ENCODE data around the gene TNFSF9. TPM values are rescaled to one million over a fixed set of nuclear protein-coding genes. Genes with fewer than 3 reads are reported as not detected.
"Not testable (repeated sequence)": the region's sequence is repeated elsewhere in the genome, so short reads cannot be mapped to it uniquely, and the experiment has no call there.

TNFSF9 gene
- total RNA-seq, 2 donors from 2014 or later: 2.6 TPM; not detected in 1

- intact Hi-C loops (cut with DNase I): no loop called here
- no peak overlapping the region for H3K27ac ChIP-seq
Observed at GRCh38 chr19:6543866-6544347, 13.1 kb downstream of the TNFSF9 start.

GRCh38 chr19:6550679-6551078 is 19.9 kb downstream of the TNFSF9 start:
- ATAC-seq; intact Hi-C loops (cut with DNase I): not testable (repeated sequence)
- 58 to 74% methylated on average over 6 of the region's 6 CpGs for WGBS, 2 donors

More at GRCh38 chr19:6543866-6544347, 13.1 kb downstream of the TNFSF9 start:
- 56 to 66% methylated on average over 9 to 11 of the region's 11 CpGs for WGBS, 2 donors
- DNase-seq (no peak), ATAC-seq (no peak)
- no peaks in the 10 kb centered on the region for H3K27me3 ChIP-seq
- no peaks in the 10 kb centered on the region for H3K9me3 ChIP-seq
- H3K36me3 ChIP-seq (replicated peaks in 1 of 2; ENCODE audit: insufficient read depth in 1 of 2, low read depth in 2 of 2): no peaks in the 10 kb centered on the region
- TF ChIP-seq CTCF (IDR thresholded peaks at IDR 0.05) (no peak), POLR2A (IDR thresholded peaks at IDR 0.05) (no peak)
- no peak overlapping the region for H3K4me3 ChIP-seq
- H3K4me1 ChIP-seq: no peaks in the 10 kb centered on the region

GRCh38 chr19:6551091-6551490 is 20.3 kb downstream of the TNFSF9 start:
- Histone ChIP-seq H3K9me3 (no peaks in the 10 kb centered on the region), H3K36me3 (replicated peaks in 1 of 2; ENCODE audit: insufficient read depth in 1 of 2, low read depth in 2 of 2) (no peaks in the 10 kb centered on the region), H3K27me3 (no peaks in the 10 kb centered on the region), H3K4me1 (no peaks in the 10 kb centered on the region), H3K27ac (no peak overlapping the region), H3K4me3 (no peak overlapping the region)
- TF ChIP-seq CTCF (IDR thresholded peaks at IDR 0.05) (no peak), POLR2A (IDR thresholded peaks at IDR 0.05) (no peak)
- DNase-seq (no peak), ATAC-seq (no peak)
- intact Hi-C loops (cut with DNase I): no loop called here
- WGBS, 2 donors: 57 to 69% methylated on average over 3 of the region's 3 CpGs

More at GRCh38 chr19:6550679-6551078, 19.9 kb downstream of the TNFSF9 start:
- H3K4me3 ChIP-seq; H3K4me1 ChIP-seq; H3K27ac ChIP-seq; DNase-seq; H3K27me3 ChIP-seq; H3K36me3 ChIP-seq (replicated peaks in 1 of 2; ENCODE audit: insufficient read depth in 1 of 2, low read depth in 2 of 2); H3K9me3 ChIP-seq: not testable (repeated sequence)

GRCh38 chr19:6551607-6552450 is 21.0 kb downstream of the TNFSF9 start:
- Histone ChIP-seq H3K36me3 (replicated peaks in 1 of 2; ENCODE audit: insufficient read depth in 1 of 2, low read depth in 2 of 2) (no peaks in the 10 kb centered on the region), H3K27ac (no peak overlapping the region), H3K27me3 (no peaks in the 10 kb centered on the region), H3K9me3 (no peaks in the 10 kb centered on the region), H3K4me3 (no peak overlapping the region), H3K4me1 (no peaks in the 10 kb centered on the region)
- TF ChIP-seq POLR2A (IDR thresholded peaks at IDR 0.05) (no peak), CTCF (IDR thresholded peaks at IDR 0.05) (no peak)
- WGBS, 2 donors: 11 to 36% methylated on average over 3 to 25 of the region's 28 CpGs
- ATAC-seq (no peak), DNase-seq (peak in 1 of 4 donors; percentile 8)
- intact Hi-C loops (cut with DNase I): no loop called here

GRCh38 chr19:6556043-6556449 is 25.2 kb downstream of the TNFSF9 start:
- no peaks in the 10 kb centered on the region for H3K36me3 ChIP-seq (replicated peaks in 1 of 2; ENCODE audit: insufficient read depth in 1 of 2, low read depth in 2 of 2)
- H3K4me3 ChIP-seq: no peak overlapping the region
- no peaks in the 10 kb centered on the region for H3K4me1 ChIP-seq
- no peak overlapping the region for H3K27ac ChIP-seq
- ATAC-seq (no peak), DNase-seq (no peak)
- 73 to 80% methylated on average over 2 of the region's 2 CpGs for whole genome bisulfite sequencing, 2 donors
- H3K9me3 ChIP-seq: no peaks in the 10 kb centered on the region
- intact Hi-C loops (cut with DNase I): no loop called here
- TF ChIP-seq POLR2A (IDR thresholded peaks at IDR 0.05) (no peak), CTCF (IDR thresholded peaks at IDR 0.05) (no peak)
- H3K27me3 ChIP-seq: no peaks in the 10 kb centered on the region

All from body of pancreas (tissue), 4 donors.